DOHH2 (cell line): ENCODE measurements around the gene CCDC134.

ENCODE experiments used
- CTCF ChIP-seq: fragments of 200-600 bp; sonication (generic); IDR thresholded peaks from one replicate; pipeline ENCODE4 v1.5.1; 2014; ENCODE audit warnings: antibody characterized with exemption, mild to moderate bottlenecking, low read depth, low read length; ENCODE audit not compliant: poor library complexity, severe bottlenecking
- EZH2phosphoT487 ChIP-seq: fragments of 200-600 bp; sonication (generic); IDR thresholded peaks from 2 replicates; pipeline ENCODE4 v1.6.1; 2017; ENCODE audit warnings: borderline replicate concordance, mild to moderate bottlenecking, antibody characterized with exemption, low read length, moderate library complexity, mixed read lengths

- TF ChIP-seq CTCF (no peak), EZH2phosphoT487 (no peak)
Observed at GRCh38 chr22:41863472-41863871, 63.0 kb downstream of the CCDC134 start.
